GM12864 (cell line): ENCODE data around the gene RHOXF2B.
A peak's percentile ranks its signal among the peaks of the same experiment; 100 is the strongest.
"Not testable (repeated sequence)": the region's sequence is repeated elsewhere in the genome, so short reads cannot be mapped to it uniquely, and the experiment has no call there.

Experiments
- DNase-seq: peaks from one replicate; pipeline ENCODE4 v3.0.0-alpha.2; 2011; ENCODE audit warnings: low read depth
- H3K4me3 ChIP-seq: 2 replicates; pipeline ENCODE4 v1.5.1; 2011; ENCODE audit warnings: mild to moderate bottlenecking, low read depth, low read length, control low read depth
- TF ChIP-seq, protein P1 (sequence below): IDR thresholded peaks from 2 replicates; pipeline ENCODE4 v1.5.1; 2011; ENCODE audit warnings: low read depth, mild to moderate bottlenecking, moderate library complexity, low read length, control low read depth, inconsistent platforms; ENCODE audit errors: missing control alignments

RHOXF2B gene

GRCh38 chrX:120077590-120077989, at the start of gene RHOXF2B:
Gene RHOXF2B (minus strand): TSS chrX:120077690. CDS start chrX:120077552, 138 bp downstream.
- DNase-seq, H3K4me3 ChIP-seq: not testable (repeated sequence)

DNA sequence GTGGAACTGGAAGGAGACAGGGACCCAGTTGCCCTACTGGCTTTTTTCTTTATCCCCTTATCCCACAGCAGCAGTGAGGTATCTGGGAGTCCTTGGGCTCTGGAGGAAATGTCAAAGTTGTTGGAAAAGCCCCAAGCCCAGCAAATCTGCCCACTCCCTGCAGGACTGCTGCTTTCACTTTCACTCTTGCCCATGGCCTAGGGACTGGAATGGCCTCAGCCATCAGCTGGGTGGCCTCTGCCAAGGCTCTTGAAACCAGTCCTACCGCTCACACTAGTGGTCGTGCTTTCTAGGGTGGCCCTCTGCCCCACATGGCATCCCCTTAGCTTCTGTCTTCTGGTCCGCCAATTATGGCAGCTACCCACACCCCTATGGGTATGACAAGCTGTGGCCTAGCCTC, 48.0 kb upstream of the RHOXF2B start:
- no peak overlapping the region for H3K4me3 ChIP-seq
- DNase-seq = no peak
- TF ChIP-seq, protein P1, sequence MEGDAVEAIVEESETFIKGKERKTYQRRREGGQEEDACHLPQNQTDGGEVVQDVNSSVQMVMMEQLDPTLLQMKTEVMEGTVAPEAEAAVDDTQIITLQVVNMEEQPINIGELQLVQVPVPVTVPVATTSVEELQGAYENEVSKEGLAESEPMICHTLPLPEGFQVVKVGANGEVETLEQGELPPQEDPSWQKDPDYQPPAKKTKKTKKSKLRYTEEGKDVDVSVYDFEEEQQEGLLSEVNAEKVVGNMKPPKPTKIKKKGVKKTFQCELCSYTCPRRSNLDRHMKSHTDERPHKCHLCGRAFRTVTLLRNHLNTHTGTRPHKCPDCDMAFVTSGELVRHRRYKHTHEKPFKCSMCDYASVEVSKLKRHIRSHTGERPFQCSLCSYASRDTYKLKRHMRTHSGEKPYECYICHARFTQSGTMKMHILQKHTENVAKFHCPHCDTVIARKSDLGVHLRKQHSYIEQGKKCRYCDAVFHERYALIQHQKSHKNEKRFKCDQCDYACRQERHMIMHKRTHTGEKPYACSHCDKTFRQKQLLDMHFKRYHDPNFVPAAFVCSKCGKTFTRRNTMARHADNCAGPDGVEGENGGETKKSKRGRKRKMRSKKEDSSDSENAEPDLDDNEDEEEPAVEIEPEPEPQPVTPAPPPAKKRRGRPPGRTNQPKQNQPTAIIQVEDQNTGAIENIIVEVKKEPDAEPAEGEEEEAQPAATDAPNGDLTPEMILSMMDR = no peak

GRCh38 chrX:120120223-120120622, 42.7 kb upstream of the RHOXF2B start:
- no peak overlapping the region for H3K4me3 ChIP-seq
- TF ChIP-seq, protein P1 = no peak
- DNase-seq = no peak

- H3K4me3 ChIP-seq = no peak within 1 kb of the TSS
- TF ChIP-seq, protein P1 = no peak
- DNase-seq = no peak
These were observed 38.0 kb upstream of the RHOXF2B start, which contains the start of gene RHOXF1 for GRCh38 chrX:120115438-120115963. Gene RHOXF1 (minus strand): TSS chrX:120115913. CDS start chrX:120115862, 51 bp downstream.

DNA sequence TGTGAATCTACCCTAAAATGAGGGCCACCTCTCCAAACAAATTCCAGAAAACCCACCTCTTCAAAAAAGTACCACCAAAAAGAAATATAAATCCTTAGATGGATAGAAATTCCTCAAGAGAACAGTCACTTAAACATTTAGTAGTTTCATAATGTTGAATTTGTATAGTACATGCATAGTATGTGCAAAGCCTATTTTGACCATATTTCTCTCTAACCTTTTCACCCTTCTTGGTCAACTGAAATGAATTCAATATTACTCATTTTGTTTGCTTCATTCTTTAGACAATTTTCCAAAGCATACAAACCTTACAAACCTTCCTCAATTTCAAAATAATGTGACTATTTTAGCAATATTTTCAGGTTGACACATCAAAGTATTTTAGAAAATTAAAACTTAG, 34.1 kb upstream of the RHOXF2B start:
- TF ChIP-seq, protein P1 = no peak
- DNase-seq = no peak
- H3K4me3 ChIP-seq = no peak overlapping the region

GRCh38 chrX:120109378-120109777, 31.9 kb upstream of the RHOXF2B start:
- H3K4me3 ChIP-seq = no peak overlapping the region
- DNase-seq = no peak
- TF ChIP-seq, protein P1 = no peak

DNA sequence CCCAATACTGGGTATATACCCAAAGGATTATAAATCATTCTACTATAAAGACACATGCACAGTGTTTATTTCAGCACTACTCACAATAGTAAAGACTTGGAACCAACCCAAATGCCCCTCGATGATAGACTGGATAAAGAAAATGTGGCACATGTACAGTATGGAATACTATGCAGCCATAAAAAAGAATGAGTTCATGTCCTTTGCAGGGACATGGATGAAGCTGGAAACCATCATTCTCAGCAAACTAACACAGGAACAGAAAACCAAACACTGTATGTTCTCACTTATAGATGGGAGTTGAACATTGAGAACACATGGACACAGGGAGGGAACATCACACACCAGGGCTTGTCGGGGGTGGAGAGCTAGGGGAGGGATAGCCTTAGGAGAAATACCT, 27.2 kb upstream of the RHOXF2B start:
- not testable (repeated sequence) for H3K4me3 ChIP-seq, DNase-seq

- not testable (repeated sequence) for H3K4me3 ChIP-seq, DNase-seq
These were observed 23.6 kb upstream of the RHOXF2B start for GRCh38 chrX:120101057-120101456.

- TF ChIP-seq, protein P1 = peak; percentile 23
- H3K4me3 ChIP-seq = no peak overlapping the region
- no peak for DNase-seq
These were observed 12.7 kb upstream of the RHOXF2B start for GRCh38 chrX:120090208-120090607.
